HEK293 (cell line): Measurements from ENCODE around the gene TRAPPC10.
"Not testable (repeated sequence)": the region's sequence is repeated elsewhere in the genome, so short reads cannot be mapped to it uniquely, and the experiment has no call there.

Experiments
- CTCF ChIA-PET: fragments of 350-600 bp; formaldehyde crosslinking; extraction: SDS; loops from one replicate; lab custom pipeline; 2021; ENCODE audit warnings: antibody characterized with exemption; lab: Yijun Ruan, JAX
- POLR2A ChIA-PET: fragments of 300-600 bp; formaldehyde crosslinking; extraction: SDS; loops from one replicate; lab custom pipeline; 2020; ENCODE audit warnings: antibody characterized with exemption, inconsistent platforms; lab: Yijun Ruan, JAX
- H3K27ac ChIP-seq: fragments of 200-500 bp; sonication (Bioruptor generic); 2 replicates; pipeline ENCODE4 v1.5.1; 2014; ENCODE audit warnings: low read depth, low read length, control low read depth, inconsistent platforms; ENCODE audit errors: extremely low read depth
- H3K36me3 ChIP-seq, 2 experiments: fragments of 200-500 bp in 1 of 2; sonication (Bioruptor generic) in 1 of 2; 1 replicate in 1 of 2; 2 replicates in 1 of 2; pipeline ENCODE4 v1.5.1; 2014 to 2017; ENCODE audit warnings: inconsistent platforms in 2 of 2, low read length in 2 of 2; ENCODE audit not compliant: control insufficient read depth in 2 of 2, insufficient read depth in 1 of 2
- H3K4me1 ChIP-seq: fragments of 200-500 bp; sonication (Bioruptor generic); 2 replicates; pipeline ENCODE4 v1.5.1; 2014; ENCODE audit warnings: mild to moderate bottlenecking, low read length, inconsistent platforms; ENCODE audit not compliant: control insufficient read depth, insufficient read depth
- H3K4me3 ChIP-seq: 2 replicates; pipeline ENCODE4 v1.5.1; 2011; ENCODE audit warnings: low read depth, mild to moderate bottlenecking, control low read depth, low read length, moderate library complexity
- H3K9me3 ChIP-seq: fragments of 200-500 bp; sonication (Bioruptor generic); 2 replicates; pipeline ENCODE4 v1.5.1; 2014; ENCODE audit warnings: low read depth, low read length, inconsistent platforms; ENCODE audit not compliant: control insufficient read depth, insufficient read depth

TRAPPC10 gene

DNA sequence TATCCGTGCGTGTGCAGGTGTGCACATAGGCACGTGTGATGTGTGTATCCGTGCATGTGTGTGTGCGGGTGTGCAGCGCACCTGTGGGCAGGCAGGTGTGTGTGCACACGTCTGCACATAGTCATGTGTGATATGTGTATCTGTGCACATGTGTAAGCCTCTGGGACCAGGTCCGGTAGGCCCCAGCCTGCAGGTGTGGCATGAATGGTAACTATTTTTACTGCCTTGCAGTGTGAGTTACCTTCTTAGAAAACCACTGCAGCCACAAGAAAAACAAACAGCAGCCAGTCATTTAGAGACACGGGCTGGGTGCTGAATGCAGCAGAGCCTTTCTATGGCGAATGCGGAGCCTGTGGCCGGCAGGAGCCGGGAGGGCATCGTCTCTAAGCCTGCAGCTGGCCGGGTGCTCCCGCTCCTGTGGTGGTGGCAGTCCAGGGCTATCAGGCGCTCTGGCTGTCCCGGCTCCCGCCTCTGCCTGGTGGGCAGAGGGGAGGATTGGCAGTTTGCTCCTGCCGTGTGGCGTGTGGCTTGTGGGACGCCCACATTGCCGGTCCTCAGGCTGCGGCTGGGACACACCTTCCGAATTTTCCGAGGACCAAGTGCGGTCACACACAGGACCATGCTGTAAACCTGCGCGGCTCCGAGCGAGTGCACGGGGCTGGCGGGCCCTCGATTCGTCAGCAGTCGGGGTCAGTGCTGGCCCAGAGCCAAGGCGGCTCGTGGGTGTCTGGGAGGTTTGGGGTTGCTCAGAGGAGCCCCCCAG, 143.3 kb downstream of the TRAPPC10 start:
- H3K27ac ChIP-seq, H3K36me3 ChIP-seq, H3K9me3 ChIP-seq, POLR2A ChIA-PET, H3K4me1 ChIP-seq, CTCF ChIA-PET, H3K4me3 ChIP-seq: not testable (repeated sequence)

DNA sequence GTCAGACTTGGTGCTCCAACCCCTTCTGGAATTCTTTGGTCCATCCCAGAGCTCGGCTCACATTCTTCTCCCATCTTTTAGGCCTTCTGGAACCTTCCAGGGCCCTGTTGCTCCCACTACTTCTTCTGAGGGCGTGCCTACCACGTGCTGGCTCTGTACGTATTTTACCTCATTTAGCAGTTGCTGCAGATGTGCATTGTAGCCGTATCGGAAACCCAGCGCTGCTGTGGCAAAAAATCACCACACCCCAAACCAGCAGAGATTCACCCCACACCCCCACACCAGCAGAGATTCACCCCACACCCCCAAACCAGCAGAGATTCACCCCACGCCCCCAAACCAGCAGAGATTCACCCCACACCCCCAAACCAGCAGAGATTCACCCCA, 143.9 kb downstream of the TRAPPC10 start:
- H3K4me1 ChIP-seq, H3K27ac ChIP-seq, H3K9me3 ChIP-seq, H3K4me3 ChIP-seq, CTCF ChIA-PET, H3K36me3 ChIP-seq, POLR2A ChIA-PET: not testable (repeated sequence)
